KMS-11 (cell line): Measurements from ENCODE around the gene PIGU.

Experiments
- H2AFZ ChIP-seq: fragments of 200-600 bp; sonication (generic); 2 replicates; pipeline ENCODE4 v1.6.1; 2016; ENCODE audit warnings: antibody characterized with exemption, mixed run types, low read depth
- H3K27ac ChIP-seq: fragments of 200-600 bp; sonication (generic); 2 replicates; pipeline ENCODE4 v1.6.1; 2016; ENCODE audit warnings: mild to moderate bottlenecking, mixed run types
- H3K27me3 ChIP-seq: fragments of 200-600 bp; sonication (generic); 2 replicates; pipeline ENCODE4 v1.6.1; 2017; ENCODE audit warnings: mild to moderate bottlenecking, low read depth, mixed run types, moderate library complexity; ENCODE audit not compliant: insufficient read depth
- H3K36me3 ChIP-seq: fragments of 200-600 bp; sonication (generic); 2 replicates; pipeline ENCODE4 v1.6.1; 2017; ENCODE audit warnings: mild to moderate bottlenecking, mixed run types; ENCODE audit not compliant: insufficient read depth
- H3K4me1 ChIP-seq: fragments of 200-600 bp; sonication (generic); 2 replicates; pipeline ENCODE4 v1.6.1; 2016; ENCODE audit warnings: mild to moderate bottlenecking, low read depth, mixed run types; ENCODE audit not compliant: poor library complexity, severe bottlenecking
- H3K4me2 ChIP-seq: fragments of 200-600 bp; sonication (generic); 2 replicates; pipeline ENCODE4 v1.7.0; 2016; ENCODE audit warnings: mild to moderate bottlenecking, mixed run types
- H3K4me3 ChIP-seq: fragments of 200-600 bp; sonication (generic); IDR thresholded peaks from 2 replicates; pipeline ENCODE4 v1.6.1; 2017; ENCODE audit warnings: low read depth, low read length, mixed read lengths; ENCODE audit not compliant: insufficient read depth
- H3K79me2 ChIP-seq: fragments of 200-600 bp; sonication (generic); 2 replicates; pipeline ENCODE4 v1.6.1; 2016; ENCODE audit warnings: low read depth, mixed run types; ENCODE audit not compliant: insufficient read depth
- H3K9ac ChIP-seq: fragments of 200-600 bp; sonication (generic); 2 replicates; pipeline ENCODE4 v1.6.1; 2016; ENCODE audit warnings: mild to moderate bottlenecking, mixed run types
- H4K20me1 ChIP-seq: fragments of 200-600 bp; sonication (generic); 2 replicates; pipeline ENCODE4 v1.6.1; 2016; ENCODE audit warnings: mild to moderate bottlenecking, mixed run types; ENCODE audit not compliant: insufficient read depth
- CTCF ChIP-seq: fragments of 200-600 bp; sonication (generic); conservative IDR thresholded peaks from 2 replicates; pipeline ENCODE4 v1.6.1; 2017; ENCODE audit warnings: low read depth, mild to moderate bottlenecking, antibody characterized with exemption, low read length, moderate library complexity, mixed read lengths

PIGU gene

GRCh38 chr20:34541264-34541901 is 135.5 kb downstream of the PIGU start:
- Histone ChIP-seq H3K9ac (no peak overlapping the region), H3K36me3 (no peaks in the 10 kb centered on the region), H3K4me3 (no peak overlapping the region), H4K20me1 (no peaks in the 10 kb centered on the region), H3K79me2 (no peaks in the 10 kb centered on the region), H3K4me2 (no peak overlapping the region), H3K27me3 (no peaks in the 10 kb centered on the region), H3K4me1 (peaks cover 5% of the 10 kb centered on the region), H3K27ac (no peak overlapping the region), H2AFZ (no peak overlapping the region)
- TF ChIP-seq CTCF, result no peak

GRCh38 chr20:34540596-34541263 is 136.2 kb downstream of the PIGU start:
- Histone ChIP-seq H3K4me2 (no peak overlapping the region), H3K4me3 (no peak overlapping the region), H3K36me3 (no peaks in the 10 kb centered on the region), H3K9ac (no peak overlapping the region), H3K27me3 (no peaks in the 10 kb centered on the region), H2AFZ (no peak overlapping the region), H4K20me1 (no peaks in the 10 kb centered on the region), H3K4me1 (peaks cover 5% of the 10 kb centered on the region), H3K79me2 (no peaks in the 10 kb centered on the region), H3K27ac (no peak overlapping the region)
- TF ChIP-seq CTCF, result no peak

GRCh38 chr20:34539756-34540155 is 137.1 kb downstream of the PIGU start:
- H3K79me2 ChIP-seq, result no peaks in the 10 kb centered on the region
- no peak overlapping the region for H3K4me2 ChIP-seq
- no peak overlapping the region for H3K9ac ChIP-seq
- no peaks in the 10 kb centered on the region for H3K27me3 ChIP-seq
- H2AFZ ChIP-seq, result no peak overlapping the region
- no peak overlapping the region for H3K4me3 ChIP-seq
- no peak overlapping the region for H3K27ac ChIP-seq
- H3K4me1 ChIP-seq, result peaks cover 5% of the 10 kb centered on the region
- TF ChIP-seq CTCF, result no peak
- H4K20me1 ChIP-seq, result no peaks in the 10 kb centered on the region
- H3K36me3 ChIP-seq, result no peaks in the 10 kb centered on the region; the same call in 1 of the 2 replicates

GRCh38 chr20:34538671-34539123 is 138.2 kb downstream of the PIGU start:
- Histone ChIP-seq H3K4me2 (no peak overlapping the region), H3K9ac (no peak overlapping the region), H4K20me1 (no peaks in the 10 kb centered on the region), H2AFZ (no peak overlapping the region), H3K36me3 (peaks cover 5% of the 10 kb centered on the region; the same call in 1 of the 2 replicates), H3K79me2 (no peaks in the 10 kb centered on the region), H3K27ac (no peak overlapping the region), H3K4me3 (no peak overlapping the region), H3K4me1 (peaks cover 5% of the 10 kb centered on the region), H3K27me3 (no peaks in the 10 kb centered on the region)
- TF ChIP-seq CTCF, result peak; percentile 97
